Measurements from ENCODE around the gene MYO10.

DNA sequence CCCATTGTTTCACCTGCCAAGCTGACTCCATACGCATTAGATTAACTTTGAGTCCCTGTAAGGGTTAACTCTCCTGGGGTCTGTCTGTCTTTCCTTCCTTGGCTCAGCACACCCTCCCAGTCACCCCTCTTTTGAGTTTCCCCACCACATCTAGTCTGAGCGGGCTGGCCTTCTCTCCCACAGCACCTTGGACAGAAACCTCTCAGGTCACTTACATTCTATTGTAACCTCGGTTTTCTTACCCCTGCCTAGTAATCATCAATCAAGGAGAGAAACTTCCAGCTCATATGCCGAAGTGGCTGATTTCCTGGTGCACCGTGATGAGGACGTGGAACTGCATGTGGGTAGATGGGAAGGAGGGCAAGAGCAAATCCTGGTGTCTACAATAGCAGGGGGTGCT is 102.1 kb downstream of the MYO10 start:
- TF ChIP-seq, protein P1, sequence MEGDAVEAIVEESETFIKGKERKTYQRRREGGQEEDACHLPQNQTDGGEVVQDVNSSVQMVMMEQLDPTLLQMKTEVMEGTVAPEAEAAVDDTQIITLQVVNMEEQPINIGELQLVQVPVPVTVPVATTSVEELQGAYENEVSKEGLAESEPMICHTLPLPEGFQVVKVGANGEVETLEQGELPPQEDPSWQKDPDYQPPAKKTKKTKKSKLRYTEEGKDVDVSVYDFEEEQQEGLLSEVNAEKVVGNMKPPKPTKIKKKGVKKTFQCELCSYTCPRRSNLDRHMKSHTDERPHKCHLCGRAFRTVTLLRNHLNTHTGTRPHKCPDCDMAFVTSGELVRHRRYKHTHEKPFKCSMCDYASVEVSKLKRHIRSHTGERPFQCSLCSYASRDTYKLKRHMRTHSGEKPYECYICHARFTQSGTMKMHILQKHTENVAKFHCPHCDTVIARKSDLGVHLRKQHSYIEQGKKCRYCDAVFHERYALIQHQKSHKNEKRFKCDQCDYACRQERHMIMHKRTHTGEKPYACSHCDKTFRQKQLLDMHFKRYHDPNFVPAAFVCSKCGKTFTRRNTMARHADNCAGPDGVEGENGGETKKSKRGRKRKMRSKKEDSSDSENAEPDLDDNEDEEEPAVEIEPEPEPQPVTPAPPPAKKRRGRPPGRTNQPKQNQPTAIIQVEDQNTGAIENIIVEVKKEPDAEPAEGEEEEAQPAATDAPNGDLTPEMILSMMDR (IDR thresholded peaks at IDR 0.05): no peak
- no peak for TF ChIP-seq SP1 (CRISPR knock-in tag; conservative IDR thresholded peaks at IDR 0.05)
- TF ChIP-seq TEAD4 (CRISPR knock-in tag; IDR thresholded peaks at IDR 0.05): no peak
- no peak for TF ChIP-seq ZNF121 (CRISPR knock-in tag; IDR thresholded peaks at IDR 0.05)
- no peak for TF ChIP-seq CREB1 (CRISPR knock-in tag; IDR thresholded peaks at IDR 0.05)
- TF ChIP-seq, protein P2, sequence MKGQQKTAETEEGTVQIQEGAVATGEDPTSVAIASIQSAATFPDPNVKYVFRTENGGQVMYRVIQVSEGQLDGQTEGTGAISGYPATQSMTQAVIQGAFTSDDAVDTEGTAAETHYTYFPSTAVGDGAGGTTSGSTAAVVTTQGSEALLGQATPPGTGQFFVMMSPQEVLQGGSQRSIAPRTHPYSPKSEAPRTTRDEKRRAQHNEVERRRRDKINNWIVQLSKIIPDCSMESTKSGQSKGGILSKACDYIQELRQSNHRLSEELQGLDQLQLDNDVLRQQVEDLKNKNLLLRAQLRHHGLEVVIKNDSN (CRISPR knock-in tag; IDR thresholded peaks at IDR 0.05): no peak
- no peak for TF ChIP-seq CREM (CRISPR knock-in tag; IDR thresholded peaks at IDR 0.05)
- TF ChIP-seq, protein P3, sequence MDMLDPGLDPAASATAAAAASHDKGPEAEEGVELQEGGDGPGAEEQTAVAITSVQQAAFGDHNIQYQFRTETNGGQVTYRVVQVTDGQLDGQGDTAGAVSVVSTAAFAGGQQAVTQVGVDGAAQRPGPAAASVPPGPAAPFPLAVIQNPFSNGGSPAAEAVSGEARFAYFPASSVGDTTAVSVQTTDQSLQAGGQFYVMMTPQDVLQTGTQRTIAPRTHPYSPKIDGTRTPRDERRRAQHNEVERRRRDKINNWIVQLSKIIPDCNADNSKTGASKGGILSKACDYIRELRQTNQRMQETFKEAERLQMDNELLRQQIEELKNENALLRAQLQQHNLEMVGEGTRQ (CRISPR knock-in tag; IDR thresholded peaks at IDR 0.05): no peak
- TF ChIP-seq TCF7 (CRISPR knock-in tag; IDR thresholded peaks at IDR 0.05; ENCODE audit: low read depth): no peak
- no peak for TF ChIP-seq FOXJ3 (CRISPR knock-in tag; IDR thresholded peaks at IDR 0.05; ENCODE audit: borderline replicate concordance)
